Hepatocyte (in vitro differentiated cells): ENCODE measurements around the gene SETX.
"Not testable (repeated sequence)": the region's sequence is repeated elsewhere in the genome, so short reads cannot be mapped to it uniquely, and the experiment has no call there.

Source experiments
- EZH2 ChIP-seq: fragments of 200-600 bp; sonication (generic); IDR thresholded peaks from 2 replicates; pipeline ENCODE4 v1.6.1; 2016; ENCODE audit warnings: antibody characterized with exemption, mild to moderate bottlenecking, borderline replicate concordance
- EZH2phosphoT487 ChIP-seq: fragments of 200-600 bp; sonication (generic); IDR thresholded peaks from one replicate; pipeline ENCODE4 v1.6.1; 2018; ENCODE audit warnings: antibody characterized with exemption, mild to moderate bottlenecking, low read depth, moderate library complexity; ENCODE audit not compliant: unreplicated experiment, severe bottlenecking
- TF ChIP-seq, protein P1 (sequence below): fragments of 200-600 bp; sonication (generic); IDR thresholded peaks from 2 replicates; pipeline ENCODE4 v1.5.1; 2016; ENCODE audit warnings: antibody characterized with exemption, mild to moderate bottlenecking; ENCODE audit not compliant: poor library complexity

- TF ChIP-seq, protein P1, sequence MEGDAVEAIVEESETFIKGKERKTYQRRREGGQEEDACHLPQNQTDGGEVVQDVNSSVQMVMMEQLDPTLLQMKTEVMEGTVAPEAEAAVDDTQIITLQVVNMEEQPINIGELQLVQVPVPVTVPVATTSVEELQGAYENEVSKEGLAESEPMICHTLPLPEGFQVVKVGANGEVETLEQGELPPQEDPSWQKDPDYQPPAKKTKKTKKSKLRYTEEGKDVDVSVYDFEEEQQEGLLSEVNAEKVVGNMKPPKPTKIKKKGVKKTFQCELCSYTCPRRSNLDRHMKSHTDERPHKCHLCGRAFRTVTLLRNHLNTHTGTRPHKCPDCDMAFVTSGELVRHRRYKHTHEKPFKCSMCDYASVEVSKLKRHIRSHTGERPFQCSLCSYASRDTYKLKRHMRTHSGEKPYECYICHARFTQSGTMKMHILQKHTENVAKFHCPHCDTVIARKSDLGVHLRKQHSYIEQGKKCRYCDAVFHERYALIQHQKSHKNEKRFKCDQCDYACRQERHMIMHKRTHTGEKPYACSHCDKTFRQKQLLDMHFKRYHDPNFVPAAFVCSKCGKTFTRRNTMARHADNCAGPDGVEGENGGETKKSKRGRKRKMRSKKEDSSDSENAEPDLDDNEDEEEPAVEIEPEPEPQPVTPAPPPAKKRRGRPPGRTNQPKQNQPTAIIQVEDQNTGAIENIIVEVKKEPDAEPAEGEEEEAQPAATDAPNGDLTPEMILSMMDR, result not testable (repeated sequence)
- not testable (repeated sequence) for TF ChIP-seq EZH2phosphoT487, EZH2
These were observed 23.0 kb upstream of the SETX start for GRCh38 chr9:132377769-132378168.
